HG02943 (cell line): Measurements from ENCODE around the gene OSER1.
"Not testable (repeated sequence)": the region's sequence is repeated elsewhere in the genome, so short reads cannot be mapped to it uniquely, and the experiment has no call there.

Source experiments
- ATAC-seq: cut with Tn5 transposase; IDR thresholded peaks from one replicate; pipeline ENCODE4 v1.9.1; 2021; ENCODE audit warnings: mild to moderate bottlenecking, low read depth, moderate library complexity; ENCODE audit not compliant: unreplicated experiment

The OSER1 gene

DNA sequence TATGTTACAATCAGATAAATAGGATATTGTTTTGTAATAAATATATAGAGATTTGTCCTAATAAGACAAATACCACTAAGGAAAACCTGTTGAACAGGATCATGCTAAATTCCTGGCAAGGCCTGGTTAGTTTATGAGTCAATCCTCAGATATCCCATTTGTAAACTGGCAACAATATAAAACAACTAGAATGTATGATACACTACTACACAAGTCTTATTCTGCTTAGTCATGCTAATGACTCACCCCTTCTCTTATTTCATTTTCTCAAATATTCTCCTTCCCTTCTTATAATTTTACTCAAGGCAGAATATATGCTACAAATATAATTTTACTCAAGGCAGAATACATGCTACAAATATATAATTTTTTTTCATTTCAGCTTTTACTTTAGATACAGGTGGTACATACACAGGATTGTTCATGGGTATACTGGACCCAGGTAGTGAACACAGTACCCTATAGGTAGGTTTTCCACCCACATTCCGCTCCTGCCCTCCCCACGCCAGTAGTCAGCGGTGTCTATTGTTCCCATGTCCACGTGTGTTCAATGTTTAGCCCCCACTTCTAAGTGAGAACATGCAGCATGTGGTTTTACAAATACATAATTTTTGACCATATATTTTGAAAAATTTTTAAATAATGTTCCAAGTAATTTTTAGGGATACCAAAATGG is 6.3 kb downstream of the OSER1 start:
- ATAC-seq: no peak

DNA sequence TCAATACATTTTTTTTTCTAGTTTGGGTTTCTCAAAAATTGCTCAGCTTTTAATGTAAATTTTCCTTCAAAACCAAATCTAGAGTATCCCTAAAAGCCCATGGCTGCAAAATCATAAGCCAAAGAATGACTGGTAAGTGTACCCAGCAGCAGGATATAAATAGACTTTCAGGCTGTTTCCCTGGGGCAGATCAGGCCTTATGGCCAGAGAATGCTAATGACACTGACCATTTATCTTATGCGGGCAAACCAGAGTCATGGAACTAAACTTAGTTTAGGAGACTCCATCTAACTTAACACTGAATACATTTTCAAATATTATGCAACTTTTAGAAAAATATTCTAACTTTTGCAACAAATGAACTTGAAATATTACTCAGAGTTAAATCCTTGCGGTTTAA is 7.4 kb downstream of the OSER1 start:
- no peak for ATAC-seq

GRCh38 chr20:44200983-44201382 is 9.6 kb downstream of the OSER1 start:
- no peak for ATAC-seq

DNA sequence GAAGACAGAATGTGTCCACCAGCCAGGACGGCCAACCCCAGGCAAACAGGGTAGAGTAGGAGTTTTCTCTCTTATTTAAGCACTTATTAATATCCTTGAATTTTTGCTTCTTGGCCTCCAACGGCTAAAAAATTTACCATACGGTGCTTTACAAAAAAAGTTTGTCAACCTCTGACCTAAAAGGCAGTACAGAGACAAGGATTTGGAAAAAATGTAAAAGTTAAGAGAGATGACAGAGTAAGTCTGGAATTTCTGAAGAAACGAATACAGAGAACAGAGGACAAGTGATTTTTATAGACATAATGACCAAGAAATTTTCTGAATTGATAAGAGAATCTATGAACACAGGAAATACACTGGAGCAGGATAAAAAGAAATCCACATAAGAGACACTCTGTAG is 10.2 kb downstream of the OSER1 start:
- no peak for ATAC-seq

GRCh38 chr20:44199877-44200276 is 10.7 kb downstream of the OSER1 start:
- ATAC-seq: no peak

GRCh38 chr20:44198872-44199271 is 11.7 kb downstream of the OSER1 start:
- no peak for ATAC-seq

DNA sequence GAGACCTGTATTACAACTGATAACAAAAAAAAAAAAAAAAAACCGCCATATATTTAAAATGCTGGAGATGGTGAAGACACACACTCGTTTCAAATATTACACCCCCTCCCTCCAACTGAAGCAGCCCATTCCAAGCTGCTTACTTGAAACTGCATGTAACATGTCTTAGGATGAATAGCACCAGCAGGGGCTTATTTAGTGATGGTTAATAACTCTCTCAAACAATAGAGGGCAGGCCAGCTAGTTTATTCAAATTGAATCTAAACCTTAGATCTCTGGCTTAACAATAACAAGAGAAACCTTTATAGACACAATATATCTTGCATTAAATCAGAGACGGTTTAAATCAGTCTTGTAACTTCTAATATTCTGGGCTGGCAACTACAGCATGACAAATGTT is 14.3 kb downstream of the OSER1 start:
- no peak for ATAC-seq

DNA sequence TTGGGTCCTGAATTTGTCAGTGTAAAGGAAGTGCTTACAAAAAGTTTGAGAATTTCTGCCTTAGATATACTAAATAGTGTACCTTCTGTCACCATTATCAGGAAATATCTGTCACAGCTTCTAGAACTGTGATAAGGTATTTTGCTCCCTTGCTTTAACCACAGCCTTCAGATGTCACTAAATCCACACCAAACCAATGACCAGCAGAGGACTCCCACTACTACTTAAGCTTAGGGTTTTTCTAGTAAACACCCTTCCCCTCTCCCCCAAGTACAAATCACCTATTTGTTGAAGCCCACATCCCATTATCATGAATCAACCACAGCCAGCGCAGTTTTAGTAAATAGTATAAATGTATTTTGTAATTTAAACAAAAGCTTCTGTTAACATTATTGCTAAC is 15.0 kb downstream of the OSER1 start:
- ATAC-seq: no peak

DNA sequence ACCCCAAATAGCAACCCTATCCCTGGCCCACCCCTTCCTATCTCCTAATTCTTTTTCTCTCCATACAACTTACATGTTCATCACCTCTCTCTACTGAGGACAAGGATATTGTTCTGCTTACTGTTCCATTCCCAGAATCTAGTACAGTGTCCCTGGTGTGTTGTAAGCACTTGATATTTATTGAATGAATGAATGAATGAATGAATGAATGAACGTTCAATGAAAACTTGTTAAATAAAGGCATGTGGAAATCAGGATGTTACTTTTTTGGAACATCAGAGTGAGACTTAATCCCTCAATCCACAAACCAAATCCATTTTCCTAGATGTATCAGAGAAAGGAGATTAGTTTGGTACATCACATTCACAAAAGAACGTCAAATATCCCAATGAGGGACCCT is 16.8 kb downstream of the OSER1 start:
- no peak for ATAC-seq

- not testable (repeated sequence) for ATAC-seq
These were observed 18.9 kb downstream of the OSER1 start for GRCh38 chr20:44191640-44192039.

DNA sequence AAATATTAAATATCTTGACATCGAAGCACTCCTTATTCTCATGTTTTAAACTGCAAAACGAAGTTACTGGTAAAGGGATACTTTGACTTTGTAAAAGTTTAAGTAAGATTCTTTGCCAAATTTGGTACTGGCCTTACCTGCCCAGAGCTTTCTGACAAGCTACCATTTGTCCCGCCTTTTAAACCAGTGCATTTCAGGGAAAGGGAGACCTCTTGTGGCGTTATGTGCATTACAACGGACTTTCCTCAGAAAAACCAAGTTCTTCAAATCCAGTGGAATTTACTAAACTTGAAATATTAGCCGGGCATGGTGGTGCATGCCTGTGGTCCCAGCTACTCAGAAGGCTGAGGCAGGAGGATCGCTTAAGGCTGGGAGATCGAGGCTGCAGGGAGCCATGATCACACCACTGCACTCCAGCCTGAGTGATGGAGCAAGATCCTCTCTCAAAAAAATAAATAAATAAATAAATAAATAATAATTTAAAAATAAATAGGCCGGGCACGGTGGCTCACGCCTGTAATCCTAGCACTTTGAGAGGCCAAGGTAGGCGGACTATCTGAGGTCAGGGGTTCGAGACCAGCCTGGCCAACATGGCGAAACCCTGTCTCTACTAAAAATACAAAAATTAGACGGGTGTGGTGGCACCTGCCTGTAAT is 20.2 kb downstream of the OSER1 start:
- not testable (repeated sequence) for ATAC-seq

DNA sequence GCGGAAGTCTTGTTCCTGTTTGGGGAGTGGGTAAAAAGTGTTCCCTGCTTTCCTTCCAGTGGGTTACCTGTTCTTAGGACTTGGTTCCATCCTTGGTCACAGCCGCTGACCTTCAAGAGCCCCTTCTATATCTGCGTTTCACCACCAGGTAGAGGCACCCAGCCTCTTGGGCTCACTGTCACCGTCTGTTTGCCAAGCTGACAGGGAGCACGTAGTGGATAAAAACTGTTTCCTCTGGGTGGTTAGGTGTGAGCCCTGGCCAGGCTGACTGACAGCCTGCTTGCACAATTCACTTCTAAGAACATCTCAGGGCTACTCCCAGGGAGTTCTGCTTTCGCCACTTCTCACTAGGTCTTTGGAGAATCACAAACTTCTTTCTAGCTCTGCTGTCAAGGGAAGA is 21.8 kb downstream of the OSER1 start:
- ATAC-seq: no peak

- ATAC-seq: no peak
These were observed 22.5 kb downstream of the OSER1 start for GRCh38 chr20:44187772-44188709.

- ATAC-seq: no peak
These were observed 23.4 kb downstream of the OSER1 start, which contains the start of gene JPH2 for GRCh38 chr20:44187054-44187771. Gene JPH2 (minus strand): TSS chr20:44187188. CDS start chr20:44186705, 483 bp downstream.

DNA sequence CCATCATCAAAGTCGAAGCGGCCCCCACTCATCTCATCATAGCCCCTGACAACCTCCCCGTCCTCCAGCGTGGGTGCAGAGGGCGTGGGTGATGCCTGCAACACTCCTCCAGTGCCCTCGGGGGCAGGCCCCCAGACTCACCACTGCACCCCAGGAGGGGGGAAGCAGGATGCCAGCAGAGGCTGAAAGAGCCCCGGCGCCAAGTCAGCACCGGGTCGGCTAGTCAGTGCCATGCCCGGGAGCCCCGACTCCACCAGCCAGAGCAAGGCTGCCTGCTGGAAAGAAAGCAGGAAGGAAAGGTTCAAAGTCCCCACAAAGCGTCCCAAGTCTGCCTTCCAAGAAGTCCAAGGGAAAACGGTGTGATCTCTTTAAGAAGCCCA is 23.9 kb downstream of the OSER1 start:
- ATAC-seq: no peak

GRCh38 chr20:44186201-44186600 is 24.4 kb downstream of the OSER1 start:
- ATAC-seq: no peak

- ATAC-seq: no peak
These were observed 25.0 kb downstream of the OSER1 start for GRCh38 chr20:44185574-44185973.

GRCh38 chr20:44183282-44183681 is 27.3 kb downstream of the OSER1 start:
- no peak for ATAC-seq

GRCh38 chr20:44182863-44183262 is 27.7 kb downstream of the OSER1 start:
- ATAC-seq: no peak

DNA sequence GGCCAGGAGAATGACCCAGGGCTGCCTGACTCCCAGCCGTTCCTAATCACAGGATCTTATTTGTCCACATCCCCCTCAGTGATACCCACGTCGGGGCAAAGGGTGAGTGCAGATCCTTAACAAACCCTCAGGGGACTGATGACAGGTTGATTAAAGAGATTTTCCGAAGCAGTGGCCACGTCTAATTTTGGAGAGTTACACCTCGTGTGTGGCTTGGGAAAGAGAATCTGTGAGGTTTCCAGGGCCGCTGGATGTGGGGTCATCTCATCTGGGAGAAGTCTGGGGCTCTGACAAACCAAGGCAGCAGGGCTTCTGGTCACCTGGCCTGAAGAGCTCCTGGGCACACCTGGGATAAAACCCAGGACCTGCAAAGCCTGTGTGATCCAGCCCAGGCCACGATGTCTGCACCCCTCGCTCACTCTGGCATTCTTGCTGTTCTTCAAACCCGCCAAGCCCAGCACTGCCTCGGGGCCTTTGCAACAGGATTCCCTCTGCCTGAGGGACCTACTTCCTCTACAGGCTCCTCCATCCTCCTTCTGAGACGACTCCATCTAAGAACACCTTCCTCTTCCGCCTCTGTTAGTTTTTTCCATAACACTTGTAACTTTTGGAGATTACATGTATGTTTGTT is 28.3 kb downstream of the OSER1 start:
- ATAC-seq: no peak
